HEK293T (cell line): ENCODE results near the gene PARD6A.

Experiments
- CTBP1 ChIP-seq: fragments of 450-650 bp; IDR thresholded peaks from 2 replicates; pipeline ENCODE4 v1.6.1; 2016; ENCODE audit warnings: borderline replicate concordance
- LEF1 ChIP-seq: fragments of 450-650 bp; IDR thresholded peaks from 2 replicates; pipeline ENCODE4 v1.6.1; 2017; ENCODE audit warnings: mild to moderate bottlenecking, borderline replicate concordance
- SUZ12 ChIP-seq: fragments of 450-650 bp; IDR thresholded peaks from 2 replicates; pipeline ENCODE4 v1.6.1; 2016; ENCODE audit warnings: mild to moderate bottlenecking

DNA sequence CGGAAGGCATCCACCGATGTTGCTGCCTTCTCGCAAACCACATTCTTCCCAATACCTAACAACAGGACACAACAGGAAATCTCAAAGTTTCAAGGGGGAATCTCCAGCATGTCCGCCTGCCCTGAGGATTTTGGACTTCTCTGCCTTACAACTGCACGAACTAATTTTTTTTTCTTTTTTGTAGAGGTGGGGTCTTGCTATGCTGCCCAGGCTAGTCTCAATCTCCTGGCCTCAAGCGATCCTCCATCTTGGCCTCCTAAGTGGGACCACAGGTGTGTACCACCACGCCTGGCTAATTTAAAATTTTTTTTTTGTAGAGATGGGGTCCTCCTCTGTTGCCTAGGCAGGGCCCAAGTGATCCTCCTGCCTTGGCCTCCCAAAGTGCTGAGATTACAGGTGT, 15.2 kb downstream of the PARD6A start:
- TF ChIP-seq CTBP1 (no peak), SUZ12 (no peak), LEF1 (no peak)
